Measurements from ENCODE around the gene MEPCE.
"Not testable (repeated sequence)": the region's sequence is repeated elsewhere in the genome, so short reads cannot be mapped to it uniquely, and the experiment has no call there.

Gene MEPCE

DNA sequence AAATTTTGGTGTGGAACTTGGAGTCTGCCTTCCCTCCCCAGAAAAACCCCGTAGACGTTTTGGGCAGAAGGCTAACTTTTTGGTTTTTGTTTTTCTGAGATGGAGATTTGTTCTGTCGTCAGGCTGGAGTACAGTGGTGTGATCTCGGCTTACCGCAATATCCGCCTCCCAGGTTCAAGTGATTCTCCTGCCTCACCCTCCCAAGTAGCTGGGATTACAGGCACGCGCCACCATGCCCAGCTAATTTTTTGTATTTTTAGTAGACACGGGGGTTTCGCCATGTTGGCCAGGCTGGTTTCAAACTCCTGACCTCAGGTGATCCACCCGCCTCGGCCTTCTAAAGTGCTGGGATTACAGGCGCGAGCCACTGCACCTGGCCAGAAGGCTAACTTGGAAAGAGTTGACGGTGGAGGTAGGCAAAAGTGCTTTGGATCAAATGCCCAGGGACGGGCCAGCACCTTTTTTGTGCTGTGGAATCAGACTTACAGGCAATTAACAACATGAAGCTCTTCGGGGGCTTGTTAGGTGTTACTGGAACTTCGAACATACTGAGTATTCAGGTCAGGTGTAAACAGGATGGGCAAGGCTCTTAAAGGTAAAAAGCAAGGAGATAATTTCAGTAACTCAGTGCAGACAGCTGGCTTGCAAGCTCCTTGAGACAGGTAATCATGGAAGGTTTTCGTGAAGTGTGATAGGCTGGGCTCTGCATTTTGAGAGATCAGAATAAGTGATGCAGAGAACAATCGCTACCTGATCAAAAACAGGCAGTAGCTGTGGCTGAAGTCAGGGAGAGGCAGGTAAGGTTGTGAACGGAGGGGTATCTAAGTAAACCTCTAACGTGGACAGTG lies 4.9 kb downstream of the MEPCE start:
- DNase-seq: no peak

DNA sequence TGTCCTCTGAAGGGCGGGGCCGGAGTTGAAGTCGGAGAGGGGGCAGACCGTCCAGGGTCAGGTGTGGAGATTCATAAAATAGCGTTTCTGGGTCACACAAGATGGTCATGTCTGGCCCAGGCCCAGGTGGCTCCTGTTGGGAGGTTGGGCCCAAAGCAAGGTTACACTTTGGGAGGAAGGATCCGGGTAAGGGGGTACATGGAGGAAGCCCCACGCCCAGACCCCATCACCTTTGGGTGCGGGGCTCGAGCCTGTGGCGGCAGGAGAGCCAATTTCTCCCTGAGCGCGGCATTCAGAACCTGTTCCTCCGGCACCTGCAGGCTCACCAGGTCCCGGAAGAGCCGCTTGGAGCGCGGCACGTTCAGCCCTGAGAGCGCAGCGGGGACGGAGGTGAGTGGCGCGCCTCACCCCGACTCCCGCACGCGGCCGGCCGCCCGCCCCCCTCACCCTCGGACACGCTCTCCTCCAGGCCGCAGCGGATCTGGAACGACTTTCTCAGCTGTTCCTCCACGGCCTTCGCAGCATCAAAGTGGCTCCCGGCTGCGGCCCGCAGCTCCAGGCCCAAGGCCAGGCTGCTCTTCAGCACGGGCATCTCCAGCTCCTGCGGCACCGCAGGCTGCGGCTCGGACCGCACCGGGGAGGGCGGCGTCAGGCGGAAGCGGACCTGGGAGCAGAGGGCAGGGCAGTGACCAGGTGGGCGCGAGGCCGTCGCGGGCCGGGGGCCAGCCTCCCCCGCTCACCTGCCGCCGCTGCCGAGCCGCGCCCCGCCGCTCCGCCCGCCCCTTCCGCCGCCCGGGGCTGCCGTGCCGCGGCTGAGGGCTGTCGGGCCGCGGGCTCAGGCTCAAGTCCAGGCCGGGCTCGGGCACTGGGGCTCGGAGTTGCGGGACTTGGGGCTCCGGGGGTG lies 6.0 kb downstream of the MEPCE start:
- peak; percentile 25 for DNase-seq

GRCh38 chr7:100437150-100438100 lies 7.8 kb downstream of the MEPCE start:
- no peak for DNase-seq

- no peak for DNase-seq
Observed at GRCh38 chr7:100438172-100438571, 8.5 kb downstream of the MEPCE start.

DNA sequence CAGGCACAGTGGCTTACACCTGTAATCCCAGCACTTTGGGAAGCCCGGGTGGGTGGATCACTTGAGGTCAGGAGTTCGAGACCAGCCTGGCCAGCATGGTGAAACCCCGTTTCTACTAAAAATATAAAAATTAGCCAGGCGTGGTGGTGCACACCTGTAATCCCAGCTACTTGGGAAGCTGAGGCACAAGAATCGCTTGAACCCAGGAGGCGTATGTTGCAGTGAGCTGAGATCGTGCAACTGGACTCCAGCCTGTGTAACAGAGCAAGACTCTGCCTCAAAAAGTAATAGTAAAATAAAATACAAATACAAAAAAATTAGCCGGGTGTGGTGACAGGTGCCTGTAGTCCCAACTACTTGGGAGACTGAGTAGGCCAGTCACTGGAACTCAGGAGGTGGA lies 9.1 kb downstream of the MEPCE start:
- not testable (repeated sequence) for DNase-seq

- DNase-seq: not testable (repeated sequence)
Observed at GRCh38 chr7:100439244-100439643, 9.6 kb downstream of the MEPCE start.

GRCh38 chr7:100441641-100442535 lies 12.3 kb downstream of the MEPCE start:
- DNase-seq: no peak

DNA sequence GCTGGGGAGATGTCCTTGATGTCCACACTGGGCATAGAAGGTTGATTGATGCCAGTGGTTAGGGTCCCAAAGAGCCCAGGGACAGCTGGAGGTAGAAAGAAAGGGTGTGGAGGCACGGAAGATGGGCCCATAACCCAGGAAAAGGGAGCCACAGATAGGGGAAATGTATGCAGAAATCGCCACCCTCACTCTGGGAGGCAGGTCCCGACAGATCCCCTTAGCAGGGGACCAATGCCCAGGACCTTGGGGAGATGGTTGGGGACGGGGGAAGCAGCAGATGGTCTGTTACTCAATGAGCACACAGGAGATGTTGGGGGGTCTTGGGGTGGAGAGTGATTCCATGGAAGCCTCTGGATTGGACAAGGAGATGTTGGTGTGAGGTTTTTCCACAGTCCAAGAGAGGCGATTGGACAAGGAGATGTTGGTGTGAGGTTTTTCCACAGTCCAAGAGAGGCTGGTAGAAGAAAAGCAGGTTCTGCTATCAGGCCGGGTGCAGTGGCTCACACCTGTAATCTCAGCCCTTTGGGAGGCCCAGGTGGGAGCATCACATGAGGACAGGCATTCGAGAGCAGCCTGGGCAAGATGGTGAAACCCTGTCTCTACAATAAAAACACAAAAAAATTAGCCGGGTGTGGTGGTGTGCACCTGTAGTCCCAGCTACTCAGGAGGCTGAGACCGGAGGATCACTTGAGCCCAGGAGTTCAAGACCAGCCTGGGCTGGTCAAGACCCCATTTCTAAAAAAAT lies 13.6 kb downstream of the MEPCE start:
- DNase-seq: no peak

DNA sequence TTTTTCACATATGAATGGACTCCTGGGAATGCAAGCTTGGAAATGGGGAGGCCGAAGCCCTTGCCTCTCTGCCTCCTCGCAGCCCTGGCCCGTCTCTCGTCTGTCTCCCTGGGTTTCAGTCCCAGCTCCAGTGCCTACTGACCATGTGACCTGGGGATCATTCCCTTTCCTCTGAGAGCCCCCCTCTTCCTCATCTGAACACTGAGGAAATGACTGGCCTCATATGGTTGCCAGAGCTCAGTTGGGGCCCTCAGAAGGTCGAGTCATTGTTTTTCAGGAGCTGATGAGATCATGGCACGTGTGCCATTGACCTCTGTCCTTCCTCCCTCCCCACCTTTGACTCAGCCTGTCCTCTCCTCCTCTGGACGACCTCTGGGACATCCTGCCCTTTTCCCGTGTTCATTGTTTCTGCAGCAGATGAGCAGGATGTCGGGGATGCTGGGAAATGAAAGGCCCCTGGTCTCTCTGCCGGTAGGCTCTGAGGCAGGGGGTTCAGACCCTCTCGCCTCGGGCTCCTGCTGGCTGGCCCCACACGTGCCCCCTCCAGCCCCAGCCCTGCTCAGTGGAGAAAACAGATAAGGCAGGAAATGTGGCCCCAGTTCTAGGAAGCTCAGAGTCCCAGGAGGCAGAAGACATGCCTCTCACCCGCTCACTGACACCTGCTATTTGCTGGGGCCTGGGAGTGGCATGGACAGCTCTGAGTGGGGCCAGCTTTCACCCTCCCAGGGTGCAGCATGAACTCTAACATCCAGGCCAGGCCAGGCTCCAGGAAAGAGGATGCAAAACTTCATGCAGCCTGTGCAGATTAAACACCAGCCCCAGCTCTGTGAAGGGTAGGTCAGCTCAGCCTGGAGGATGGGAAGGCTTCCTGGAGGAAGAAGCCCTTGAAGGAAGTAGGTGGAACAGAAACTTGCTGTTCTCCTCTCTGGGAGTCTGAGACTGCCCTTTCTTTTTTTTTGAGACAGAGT lies 15.0 kb downstream of the MEPCE start:
- no peak for DNase-seq

GRCh38 chr7:100446040-100446439 lies 16.4 kb downstream of the MEPCE start:
- DNase-seq: no peak

GRCh38 chr7:100447363-100447762 lies 17.7 kb downstream of the MEPCE start:
- not testable (repeated sequence) for DNase-seq

GRCh38 chr7:100449190-100449795 lies 19.7 kb downstream of the MEPCE start:
- no peak for DNase-seq

GRCh38 chr7:100452513-100452912 lies 22.9 kb downstream of the MEPCE start:
- no peak for DNase-seq

- not testable (repeated sequence) for DNase-seq
Observed at GRCh38 chr7:100453854-100454253, 24.2 kb downstream of the MEPCE start.

GRCh38 chr7:100455206-100455605 lies 25.6 kb downstream of the MEPCE start:
- DNase-seq: no peak

GRCh38 chr7:100456562-100456961 lies 26.9 kb downstream of the MEPCE start:
- no peak for DNase-seq

DNA sequence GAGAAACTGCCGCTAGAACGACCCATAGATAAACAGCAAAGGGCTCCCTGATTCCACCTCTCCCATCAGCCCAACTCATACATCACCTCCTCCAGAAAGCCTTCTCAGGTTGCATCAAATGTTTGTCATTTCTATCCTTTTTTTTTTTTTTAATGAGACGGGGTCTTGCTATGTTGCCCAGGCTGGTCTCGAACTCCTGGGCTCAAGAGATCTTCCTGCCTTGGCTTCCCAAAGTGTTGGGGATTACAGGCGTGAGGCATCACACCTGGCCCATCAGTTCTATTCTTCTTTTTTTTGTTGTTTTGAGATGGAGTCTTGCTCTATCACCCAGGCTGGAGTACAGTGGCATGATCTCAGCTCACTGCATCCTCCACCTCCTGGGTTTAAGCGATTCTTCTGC lies 27.4 kb downstream of the MEPCE start:
- DNase-seq: no peak

- no peak for DNase-seq
Observed at GRCh38 chr7:100464210-100464660, 34.6 kb downstream of the MEPCE start, which contains the start of gene SPACDR. TSS of gene SPACDR (minus strand) at chr7:100464260. CDS start at chr7:100464025, 235 bp downstream.

- DNase-seq: no peak
Observed at GRCh38 chr7:100464791-100465190, 35.2 kb downstream of the MEPCE start.

Data from effector CD8-positive, alpha-beta T cell (primary cell).